A549 (cell line): ENCODE data around the gene SBF1. TPM values are rescaled to one million over a fixed set of nuclear protein-coding genes. Genes with fewer than 3 reads are reported as not detected.

Source experiments
- ATAC-seq, 2 experiments: fragments of 200-7000 bp in 1 of 2; fragments of >200 bp in 1 of 2; cut with Nextera tagmentation in 1 of 2; cut with Tn5 transposase in 1 of 2; 3 replicates each; pipeline versions ENCODE4 v1.8.0 to v1.9.1; 2018 to 2020; ENCODE audit warnings: mild to moderate bottlenecking in 1 of 2, moderate library complexity in 1 of 2
- CTCF ChIA-PET: fragments of 300-600 bp; sonication (Branson Sonifier 250); formaldehyde crosslinking; extraction: SDS; loops from one replicate; lab custom pipeline; 2021; ENCODE audit warnings: antibody characterized with exemption, inconsistent platforms; lab: Yijun Ruan, JAX
- POLR2A ChIA-PET: fragments of 350-600 bp; formaldehyde crosslinking; extraction: SDS; loops from one replicate; lab custom pipeline; 2021; ENCODE audit warnings: antibody characterized with exemption, inconsistent platforms; lab: Yijun Ruan, JAX
- DNase-seq, 2 experiments: peaks; one replicate each; pipeline versions ENCODE4 v3.0.0 to v3.0.0-alpha.2; 2011 to 2016; ENCODE audit warnings: low read depth in 1 of 2, low spot score in 1 of 2
- FAIRE-seq: peaks from 2 replicates; lab custom pipeline; 2011; peaks lifted over from hg19 to GRCh38; lab: Jason Lieb, UNC
- H3K27ac ChIP-seq, 2 experiments: fragments of >200 bp; sonication (Bioruptor Twin); formaldehyde crosslinking; 3 replicates each; pipeline ENCODE4 v1.5.1; 2016 to 2017
- H3K4me1 ChIP-seq: fragments of >200 bp; sonication (Bioruptor Twin); formaldehyde crosslinking; 3 replicates; pipeline ENCODE4 v1.6.1; 2016
- H3K4me2 ChIP-seq: fragments of >200 bp; sonication (Bioruptor Twin); formaldehyde crosslinking; 3 replicates; pipeline ENCODE4 v1.6.1; 2016
- H3K4me3 ChIP-seq: fragments of >200 bp; sonication (Bioruptor Twin); formaldehyde crosslinking; 3 replicates; pipeline ENCODE4 v1.5.1; 2016
- H3K9me3 ChIP-seq: fragments of >200 bp; sonication (Bioruptor Twin); formaldehyde crosslinking; 3 replicates; pipeline ENCODE4 v1.6.1; 2016
- BHLHE40 ChIP-seq: IDR thresholded peaks from 2 replicates; pipeline ENCODE4 v1.6.1; 2012; ENCODE audit warnings: low read depth, low read length, inconsistent platforms
- CBX2 ChIP-seq: fragments of 200-600 bp; sonication (generic); IDR thresholded peaks from 2 replicates; pipeline ENCODE4 v1.6.1; 2016; ENCODE audit warnings: low read depth, mild to moderate bottlenecking, borderline replicate concordance
- CEBPB ChIP-seq, 2 experiments: fragments of >200 bp in 1 of 2; sonication (Bioruptor Twin) in 1 of 2; formaldehyde crosslinking in 1 of 2; IDR thresholded peaks; 2 replicates each; pipeline ENCODE4 v1.6.1; 2012 to 2016
- CHD4 ChIP-seq: fragments of 200-600 bp; sonication (generic); IDR thresholded peaks from 2 replicates; pipeline ENCODE4 v1.6.1; 2016; ENCODE audit warnings: antibody characterized with exemption, mild to moderate bottlenecking, borderline replicate concordance
- EP300 ChIP-seq, 2 experiments: fragments of >200 bp; sonication (Bioruptor Twin); formaldehyde crosslinking; IDR thresholded peaks; 2 replicates in 1 of 2; 3 replicates in 1 of 2; pipeline ENCODE4 v1.6.1; 2016 to 2017
- ESRRA ChIP-seq: fragments of 150-350 bp; IDR thresholded peaks from 2 replicates; pipeline ENCODE4 v1.6.1; 2014; ENCODE audit warnings: mild to moderate bottlenecking, low read length, borderline replicate concordance
- FOSL2 ChIP-seq, 2 experiments: fragments of 450-650 bp in 1 of 2; fragments of >200 bp in 1 of 2; sonication (Bioruptor Twin) in 1 of 2; formaldehyde crosslinking; IDR thresholded peaks; 2 replicates each; pipeline versions ENCODE4 v1.5.0 to v1.6.1; 2016 to 2020; ENCODE audit warnings: mild to moderate bottlenecking in 1 of 2, moderate library complexity in 1 of 2
- HOXB13 ChIP-seq: fragments of 250-450 bp; sonication (Bioruptor Pico); IDR thresholded peaks from 2 replicates; pipeline ENCODE4 v1.5.0; 2020; ENCODE audit warnings: low read depth, mild to moderate bottlenecking, moderate library complexity
- HOXB5 ChIP-seq: fragments of 250-450 bp; sonication (Bioruptor Pico); IDR thresholded peaks from 2 replicates; pipeline ENCODE4 v1.5.0; 2020; ENCODE audit warnings: mild to moderate bottlenecking, moderate library complexity
- JUN ChIP-seq, 2 experiments: fragments of >200 bp; sonication (Bioruptor Twin); formaldehyde crosslinking; IDR thresholded peaks; 2 replicates in 1 of 2; 3 replicates in 1 of 2; pipeline ENCODE4 v1.6.1; 2016 to 2017
- KDM5A ChIP-seq: fragments of 200-600 bp; sonication (generic); IDR thresholded peaks from 2 replicates; pipeline ENCODE4 v1.6.1; 2016; ENCODE audit warnings: antibody characterized with exemption, mild to moderate bottlenecking
- MAFK ChIP-seq: fragments of 450-650 bp; IDR thresholded peaks from 2 replicates; pipeline ENCODE4 v1.6.1; 2014; ENCODE audit not compliant: partially characterized antibody
- MAZ ChIP-seq: fragments of 150-350 bp; IDR thresholded peaks from 2 replicates; pipeline ENCODE4 v1.6.1; 2014; ENCODE audit warnings: antibody characterized with exemption, low read depth, low read length, borderline replicate concordance
- MYC ChIP-seq: IDR thresholded peaks from 2 replicates; pipeline ENCODE4 v1.6.1; 2012; ENCODE audit warnings: mild to moderate bottlenecking, inconsistent platforms, low read length, improper control_type of control experiment, borderline replicate concordance
- PHF8 ChIP-seq: fragments of 200-600 bp; sonication (generic); IDR thresholded peaks from 2 replicates; pipeline ENCODE4 v1.6.1; 2016; ENCODE audit warnings: low read depth, mild to moderate bottlenecking, antibody characterized with exemption, moderate library complexity, borderline replicate concordance
- POLR2A ChIP-seq: IDR thresholded peaks from 2 replicates; pipeline ENCODE4 v1.6.1; 2012; ENCODE audit warnings: mild to moderate bottlenecking, low read length
- RCOR1 ChIP-seq: fragments of 150-350 bp; IDR thresholded peaks from 2 replicates; pipeline ENCODE4 v1.6.1; 2014; ENCODE audit warnings: antibody characterized with exemption, low read length, low read depth
- RNF2 ChIP-seq: fragments of 200-600 bp; sonication (generic); IDR thresholded peaks from 2 replicates; pipeline ENCODE4 v1.6.1; 2016; ENCODE audit warnings: low read depth, mild to moderate bottlenecking, antibody characterized with exemption, moderate library complexity, borderline replicate concordance
- SMC3 ChIP-seq: fragments of >200 bp; sonication (Bioruptor Twin); formaldehyde crosslinking; IDR thresholded peaks from 3 replicates; pipeline ENCODE4 v1.6.1; 2018; ENCODE audit warnings: inconsistent platforms
- SREBF2 ChIP-seq: fragments of 450-650 bp; IDR thresholded peaks from 2 replicates; pipeline ENCODE4 v1.6.1; 2014; ENCODE audit warnings: mild to moderate bottlenecking, moderate library complexity
- TFCP2L1 ChIP-seq: fragments of 250-450 bp; sonication (Bioruptor Pico); IDR thresholded peaks from 2 replicates; pipeline ENCODE4 v1.5.0; 2021; ENCODE audit warnings: mild to moderate bottlenecking
- TP53 ChIP-seq: fragments of 250-450 bp; sonication (Bioruptor Pico); IDR thresholded peaks from 2 replicates; pipeline ENCODE4 v1.5.0; 2021; ENCODE audit warnings: mild to moderate bottlenecking, moderate library complexity
- ZFP36 ChIP-seq: fragments of 450-650 bp; IDR thresholded peaks from 2 replicates; pipeline ENCODE4 v1.6.1; 2014; ENCODE audit warnings: borderline replicate concordance; ENCODE audit not compliant: partially characterized antibody
- WGBS: methylation state at CpG from one replicate; pipeline ENCODE4 v1.1.6; 2017; ENCODE audit errors: missing lambda C conversion rate; 5-methylcytosine and 5-hydroxymethylcytosine counted together
- polyA plus RNA-seq, 4 experiments: library from polyadenylated mRNA; depleted of rRNA in 3 of 4; stranded (reverse); fragments of >200 nt; fragmentation: RNase III in 1 of 4; extraction: RNeasy Plus Mini Kit Qiagen cat#74134 plus additional on column Dnase treatment in 1 of 4; gene quantifications; 2 replicates in 3 of 4; 3 replicates in 1 of 4; pipeline ENCODE4 v1.2.3, GENCODE V29; 2011 to 2017
- TF ChIP-seq, protein P1 (sequence below): fragments of 450-650 bp; IDR thresholded peaks from 2 replicates; pipeline ENCODE4 v1.6.1; 2014; ENCODE audit warnings: antibody characterized with exemption
- TF ChIP-seq, protein P2 (sequence below): fragments of >200 bp; sonication (Bioruptor Twin); formaldehyde crosslinking; IDR thresholded peaks from 3 replicates; pipeline ENCODE4 v1.5.1; 2016
- TF ChIP-seq, protein P3 (sequence below): IDR thresholded peaks from 2 replicates; pipeline ENCODE4 v1.6.1; 2012
- TF ChIP-seq, protein P4 (sequence below): fragments of 150-350 bp; IDR thresholded peaks from 2 replicates; pipeline ENCODE4 v1.6.1; 2014; ENCODE audit warnings: low read depth, mild to moderate bottlenecking, low read length
- TF ChIP-seq, protein P5 (sequence below): fragments of 250-450 bp; sonication (Bioruptor Pico); IDR thresholded peaks from 2 replicates; pipeline ENCODE4 v1.5.0; 2021; ENCODE audit warnings: mild to moderate bottlenecking, moderate library complexity, borderline replicate concordance

SBF1 gene
- polyA plus RNA-seq, 2 of the 4 experiments (the other 2 are of a cell fraction) = 9.6 to 23.0 TPM

DNA sequence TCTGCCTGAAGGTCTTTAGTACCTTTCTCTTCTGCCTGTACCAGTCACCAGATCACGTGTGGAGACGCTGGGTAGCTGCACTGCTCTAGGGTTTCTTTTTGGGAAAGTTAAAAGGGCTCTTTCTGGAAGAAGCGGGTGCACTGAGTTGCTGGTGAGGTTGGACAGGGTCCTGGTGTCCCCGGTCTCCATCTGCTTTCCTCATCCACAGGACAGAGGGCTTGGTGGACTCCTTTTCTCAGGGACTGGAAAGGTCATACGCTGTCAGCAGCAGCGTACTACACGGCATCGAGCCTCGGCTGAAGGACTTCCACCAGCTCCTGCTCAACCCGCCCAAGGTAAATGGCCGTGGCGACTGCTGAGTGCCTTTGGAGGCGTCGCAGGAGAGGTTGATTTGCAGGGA lies 52.8 kb downstream of the SBF1 start:
- no peak for TF ChIP-seq ZFP36
- TF ChIP-seq TP53 (CRISPR knock-in tag) = no peak
- no peak for TF ChIP-seq JUN (IDR thresholded peaks at IDR 0.05)
- no peak for TF ChIP-seq EP300 (IDR thresholded peaks at IDR 0.05)
- ChIA-PET CTCF (interaction anchor here (0.7 kb wide), 1 partner anchor 272 kb away, joined by 3 read pairs; no protein-coding TSS in a partner anchor), POLR2A (no interaction called here)
- no peak for ATAC-seq
- no peak overlapping the region for H3K27ac ChIP-seq
- no peak for FAIRE-seq
- no peak for DNase-seq
- H3K4me3 ChIP-seq = no peak overlapping the region
- no peaks in the 10 kb centered on the region for H3K4me1 ChIP-seq
- WGBS = 96% methylated on average over 8 of the region's 14 CpGs
- H3K9me3 ChIP-seq = no peaks in the 10 kb centered on the region
- no peak overlapping the region for H3K4me2 ChIP-seq

DNA sequence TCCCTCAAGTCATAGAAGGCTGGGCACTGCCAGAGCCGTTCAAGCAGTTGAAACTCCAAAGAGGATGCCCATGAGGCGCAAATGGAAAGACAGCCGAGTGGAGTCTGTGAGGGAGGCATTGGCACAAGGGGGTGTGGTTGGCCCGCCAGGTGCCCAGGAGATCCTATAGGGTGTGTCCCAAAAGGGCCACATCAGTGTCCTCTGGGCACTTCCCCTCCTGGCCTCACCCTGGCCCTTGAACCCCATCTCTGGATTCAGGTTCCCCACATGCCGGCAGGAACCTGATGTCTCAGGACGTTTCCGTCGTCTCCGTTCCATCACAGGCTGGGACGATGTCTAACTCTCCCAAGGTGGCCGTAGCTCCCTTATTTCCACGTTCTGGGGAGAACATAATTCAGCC lies 54.3 kb downstream of the SBF1 start:
- Histone ChIP-seq H3K4me3 (no peak overlapping the region), H3K4me2 (no peak overlapping the region), H3K27ac (no peak overlapping the region), H3K4me1 (no peaks in the 10 kb centered on the region), H3K9me3 (no peaks in the 10 kb centered on the region)
- POLR2A ChIA-PET = no interaction called here
- TF ChIP-seq ZFP36 (no peak), MAZ (no peak), RCOR1 (no peak), HOXB5 (CRISPR knock-in tag) (no peak), POLR2A (no peak), JUN (IDR thresholded peaks at IDR 0.05) (no peak), PHF8 (no peak), FOSL2 (IDR thresholded peaks at IDR 0.05) (no peak), FOSL2 (CRISPR knock-in tag; IDR thresholded peaks at IDR 0.05) (no peak), SREBF2 (no peak), BHLHE40 (no peak), SMC3 (no peak), RNF2 (no peak), CBX2 (no peak)
- TF ChIP-seq, protein P1, sequence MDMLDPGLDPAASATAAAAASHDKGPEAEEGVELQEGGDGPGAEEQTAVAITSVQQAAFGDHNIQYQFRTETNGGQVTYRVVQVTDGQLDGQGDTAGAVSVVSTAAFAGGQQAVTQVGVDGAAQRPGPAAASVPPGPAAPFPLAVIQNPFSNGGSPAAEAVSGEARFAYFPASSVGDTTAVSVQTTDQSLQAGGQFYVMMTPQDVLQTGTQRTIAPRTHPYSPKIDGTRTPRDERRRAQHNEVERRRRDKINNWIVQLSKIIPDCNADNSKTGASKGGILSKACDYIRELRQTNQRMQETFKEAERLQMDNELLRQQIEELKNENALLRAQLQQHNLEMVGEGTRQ = no peak
- CTCF ChIA-PET = no interaction called here
- no peak for ATAC-seq
- DNase-seq = no peak
- no peak for FAIRE-seq
- 92% methylated on average over 12 of the region's 12 CpGs for WGBS

DNA sequence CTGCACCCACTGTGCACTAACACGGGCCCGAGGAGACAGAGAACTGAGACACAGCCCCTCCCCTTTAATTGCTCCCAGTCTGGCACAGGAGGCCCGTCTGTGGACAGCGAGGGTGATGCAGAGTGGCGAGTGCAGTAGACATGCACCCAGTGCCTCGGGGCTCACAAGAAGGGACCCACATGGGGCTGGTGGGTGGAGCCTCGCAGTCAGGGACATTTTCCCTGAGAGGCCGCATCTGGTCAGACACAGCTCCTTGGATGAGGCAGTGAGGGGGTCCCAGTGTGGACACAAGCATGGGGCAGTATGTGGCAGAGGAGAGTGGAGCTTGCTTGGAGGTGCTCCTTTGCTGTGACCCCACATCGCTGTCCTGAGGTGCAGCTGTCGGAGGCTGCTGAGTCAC lies 54.8 kb downstream of the SBF1 start:
- no peak overlapping the region for H3K4me3 ChIP-seq
- 92% methylated on average over 8 of the region's 10 CpGs for WGBS
- ATAC-seq (no peak), DNase-seq (no peak), FAIRE-seq (no peak)
- CTCF ChIA-PET = no interaction called here
- no peak for TF ChIP-seq BHLHE40
- TF ChIP-seq, protein P2, sequence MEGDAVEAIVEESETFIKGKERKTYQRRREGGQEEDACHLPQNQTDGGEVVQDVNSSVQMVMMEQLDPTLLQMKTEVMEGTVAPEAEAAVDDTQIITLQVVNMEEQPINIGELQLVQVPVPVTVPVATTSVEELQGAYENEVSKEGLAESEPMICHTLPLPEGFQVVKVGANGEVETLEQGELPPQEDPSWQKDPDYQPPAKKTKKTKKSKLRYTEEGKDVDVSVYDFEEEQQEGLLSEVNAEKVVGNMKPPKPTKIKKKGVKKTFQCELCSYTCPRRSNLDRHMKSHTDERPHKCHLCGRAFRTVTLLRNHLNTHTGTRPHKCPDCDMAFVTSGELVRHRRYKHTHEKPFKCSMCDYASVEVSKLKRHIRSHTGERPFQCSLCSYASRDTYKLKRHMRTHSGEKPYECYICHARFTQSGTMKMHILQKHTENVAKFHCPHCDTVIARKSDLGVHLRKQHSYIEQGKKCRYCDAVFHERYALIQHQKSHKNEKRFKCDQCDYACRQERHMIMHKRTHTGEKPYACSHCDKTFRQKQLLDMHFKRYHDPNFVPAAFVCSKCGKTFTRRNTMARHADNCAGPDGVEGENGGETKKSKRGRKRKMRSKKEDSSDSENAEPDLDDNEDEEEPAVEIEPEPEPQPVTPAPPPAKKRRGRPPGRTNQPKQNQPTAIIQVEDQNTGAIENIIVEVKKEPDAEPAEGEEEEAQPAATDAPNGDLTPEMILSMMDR = no peak
- TF ChIP-seq MAFK = no peak
- no peak for TF ChIP-seq CHD4
- TF ChIP-seq, protein P3, sequence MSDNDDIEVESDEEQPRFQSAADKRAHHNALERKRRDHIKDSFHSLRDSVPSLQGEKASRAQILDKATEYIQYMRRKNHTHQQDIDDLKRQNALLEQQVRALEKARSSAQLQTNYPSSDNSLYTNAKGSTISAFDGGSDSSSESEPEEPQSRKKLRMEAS = no peak
- TF ChIP-seq, protein P4, sequence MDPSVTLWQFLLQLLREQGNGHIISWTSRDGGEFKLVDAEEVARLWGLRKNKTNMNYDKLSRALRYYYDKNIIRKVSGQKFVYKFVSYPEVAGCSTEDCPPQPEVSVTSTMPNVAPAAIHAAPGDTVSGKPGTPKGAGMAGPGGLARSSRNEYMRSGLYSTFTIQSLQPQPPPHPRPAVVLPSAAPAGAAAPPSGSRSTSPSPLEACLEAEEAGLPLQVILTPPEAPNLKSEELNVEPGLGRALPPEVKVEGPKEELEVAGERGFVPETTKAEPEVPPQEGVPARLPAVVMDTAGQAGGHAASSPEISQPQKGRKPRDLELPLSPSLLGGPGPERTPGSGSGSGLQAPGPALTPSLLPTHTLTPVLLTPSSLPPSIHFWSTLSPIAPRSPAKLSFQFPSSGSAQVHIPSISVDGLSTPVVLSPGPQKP = no peak
- TF ChIP-seq CEBPB (IDR thresholded peaks at IDR 0.05) = no peak
- TF ChIP-seq, protein P5, sequence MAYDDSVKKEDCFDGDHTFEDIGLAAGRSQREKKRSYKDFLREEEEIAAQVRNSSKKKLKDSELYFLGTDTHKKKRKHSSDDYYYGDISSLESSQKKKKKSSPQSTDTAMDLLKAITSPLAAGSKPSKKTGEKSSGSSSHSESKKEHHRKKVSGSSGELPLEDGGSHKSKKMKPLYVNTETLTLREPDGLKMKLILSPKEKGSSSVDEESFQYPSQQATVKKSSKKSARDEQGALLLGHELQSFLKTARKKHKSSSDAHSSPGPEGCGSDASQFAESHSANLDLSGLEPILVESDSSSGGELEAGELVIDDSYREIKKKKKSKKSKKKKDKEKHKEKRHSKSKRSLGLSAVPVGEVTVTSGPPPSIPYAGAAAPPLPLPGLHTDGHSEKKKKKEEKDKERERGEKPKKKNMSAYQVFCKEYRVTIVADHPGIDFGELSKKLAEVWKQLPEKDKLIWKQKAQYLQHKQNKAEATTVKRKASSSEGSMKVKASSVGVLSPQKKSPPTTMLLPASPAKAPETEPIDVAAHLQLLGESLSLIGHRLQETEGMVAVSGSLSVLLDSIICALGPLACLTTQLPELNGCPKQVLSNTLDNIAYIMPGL (CRISPR knock-in tag) = no peak
- TF ChIP-seq ESRRA = no peak
- no peak for TF ChIP-seq MAZ
- no peak for TF ChIP-seq HOXB13 (CRISPR knock-in tag)
- TF ChIP-seq KDM5A = no peak
- no peak for TF ChIP-seq MYC
- no peak for TF ChIP-seq TFCP2L1 (CRISPR knock-in tag)
- H3K9me3 ChIP-seq = no peaks in the 10 kb centered on the region
- H3K4me2 ChIP-seq = no peak overlapping the region
- H3K27ac ChIP-seq = no peak overlapping the region
- POLR2A ChIA-PET = no interaction called here
- H3K4me1 ChIP-seq = no peaks in the 10 kb centered on the region
